ENCODE data around the gene NTSR1.
A peak's percentile ranks its signal among the peaks of the same experiment; 100 is the strongest.

Gene NTSR1

GRCh38 chr20:62668441-62669027, 40.1 kb upstream of the NTSR1 start:
- peak; percentile 56 for ATAC-seq (ENCODE audit: low read depth)
- no peak for DNase-seq (ENCODE audit: low spot score)
- Histone ChIP-seq H3K36me3 (ENCODE audit: low read depth) (no peaks in the 10 kb centered on the region), H3K27me3 (ENCODE audit: insufficient read depth, poor library complexity, severe bottlenecking) (no peaks in the 10 kb centered on the region), H3K4me1 (ENCODE audit: insufficient read depth, poor library complexity, severe bottlenecking) (peaks cover 12% of the 10 kb centered on the region), H3K9me3 (ENCODE audit: severe bottlenecking) (no peaks in the 10 kb centered on the region), H3K4me3 (ENCODE audit: severe bottlenecking) (no peak overlapping the region), H3K27ac (ENCODE audit: poor library complexity, severe bottlenecking) (no peak overlapping the region)
- TF ChIP-seq, protein P1, sequence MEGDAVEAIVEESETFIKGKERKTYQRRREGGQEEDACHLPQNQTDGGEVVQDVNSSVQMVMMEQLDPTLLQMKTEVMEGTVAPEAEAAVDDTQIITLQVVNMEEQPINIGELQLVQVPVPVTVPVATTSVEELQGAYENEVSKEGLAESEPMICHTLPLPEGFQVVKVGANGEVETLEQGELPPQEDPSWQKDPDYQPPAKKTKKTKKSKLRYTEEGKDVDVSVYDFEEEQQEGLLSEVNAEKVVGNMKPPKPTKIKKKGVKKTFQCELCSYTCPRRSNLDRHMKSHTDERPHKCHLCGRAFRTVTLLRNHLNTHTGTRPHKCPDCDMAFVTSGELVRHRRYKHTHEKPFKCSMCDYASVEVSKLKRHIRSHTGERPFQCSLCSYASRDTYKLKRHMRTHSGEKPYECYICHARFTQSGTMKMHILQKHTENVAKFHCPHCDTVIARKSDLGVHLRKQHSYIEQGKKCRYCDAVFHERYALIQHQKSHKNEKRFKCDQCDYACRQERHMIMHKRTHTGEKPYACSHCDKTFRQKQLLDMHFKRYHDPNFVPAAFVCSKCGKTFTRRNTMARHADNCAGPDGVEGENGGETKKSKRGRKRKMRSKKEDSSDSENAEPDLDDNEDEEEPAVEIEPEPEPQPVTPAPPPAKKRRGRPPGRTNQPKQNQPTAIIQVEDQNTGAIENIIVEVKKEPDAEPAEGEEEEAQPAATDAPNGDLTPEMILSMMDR (IDR thresholded peaks at IDR 0.05; ENCODE audit: poor library complexity, severe bottlenecking), result peak; percentile 99

GRCh38 chr20:62669249-62669648, 39.4 kb upstream of the NTSR1 start:
- ATAC-seq (ENCODE audit: low read depth) (no peak), DNase-seq (ENCODE audit: low spot score) (no peak)
- Histone ChIP-seq H3K27ac (ENCODE audit: poor library complexity, severe bottlenecking) (no peak overlapping the region), H3K4me3 (ENCODE audit: severe bottlenecking) (no peak overlapping the region), H3K36me3 (ENCODE audit: low read depth) (no peaks in the 10 kb centered on the region), H3K9me3 (ENCODE audit: severe bottlenecking) (no peaks in the 10 kb centered on the region), H3K4me1 (ENCODE audit: insufficient read depth, poor library complexity, severe bottlenecking) (peaks cover 12% of the 10 kb centered on the region), H3K27me3 (ENCODE audit: insufficient read depth, poor library complexity, severe bottlenecking) (no peaks in the 10 kb centered on the region)
- TF ChIP-seq, protein P1 (IDR thresholded peaks at IDR 0.05; ENCODE audit: poor library complexity, severe bottlenecking), result no peak

GRCh38 chr20:62670156-62670555, 38.5 kb upstream of the NTSR1 start:
- DNase-seq (ENCODE audit: low spot score), result no peak
- H3K36me3 ChIP-seq (ENCODE audit: low read depth), result no peaks in the 10 kb centered on the region

DNA sequence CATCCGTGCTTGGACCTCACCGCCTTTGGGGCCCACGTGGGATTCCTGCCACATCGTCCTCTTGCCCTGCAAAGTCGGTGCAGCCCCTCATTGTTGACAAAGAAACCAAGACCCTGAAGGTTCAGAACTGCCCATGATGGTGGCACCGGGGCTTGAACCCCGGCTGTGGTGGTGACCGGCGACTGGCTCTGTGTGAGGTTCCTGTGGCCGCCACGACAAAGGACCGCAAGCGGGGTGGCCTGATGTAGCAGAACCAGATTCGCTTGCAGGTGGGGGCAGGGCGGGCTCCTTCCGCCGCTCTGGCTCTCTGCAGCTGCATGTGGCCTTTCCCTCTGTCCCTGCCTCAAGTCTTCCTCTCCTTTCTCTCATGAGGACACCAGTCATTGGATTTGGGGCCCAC, 37.6 kb upstream of the NTSR1 start:
- H3K9me3 ChIP-seq (ENCODE audit: severe bottlenecking), result no peaks in the 10 kb centered on the region
- peaks cover 12% of the 10 kb centered on the region for H3K4me1 ChIP-seq (ENCODE audit: insufficient read depth, poor library complexity, severe bottlenecking)
- H3K27ac ChIP-seq (ENCODE audit: poor library complexity, severe bottlenecking), result no peak overlapping the region
- H3K27me3 ChIP-seq (ENCODE audit: insufficient read depth, poor library complexity, severe bottlenecking), result no peaks in the 10 kb centered on the region
- no peak for DNase-seq (ENCODE audit: low spot score)
- H3K4me3 ChIP-seq (ENCODE audit: severe bottlenecking), result no peak overlapping the region
- TF ChIP-seq, protein P1 (IDR thresholded peaks at IDR 0.05; ENCODE audit: poor library complexity, severe bottlenecking), result no peak
- H3K36me3 ChIP-seq (ENCODE audit: low read depth), result no peaks in the 10 kb centered on the region
- no peak for ATAC-seq (ENCODE audit: low read depth)

More at GRCh38 chr20:62670156-62670555, 38.5 kb upstream of the NTSR1 start:
- TF ChIP-seq, protein P1 (IDR thresholded peaks at IDR 0.05; ENCODE audit: poor library complexity, severe bottlenecking), result no peak
- no peak for ATAC-seq (ENCODE audit: low read depth)
- H3K9me3 ChIP-seq (ENCODE audit: severe bottlenecking), result no peaks in the 10 kb centered on the region
- peaks cover 12% of the 10 kb centered on the region for H3K4me1 ChIP-seq (ENCODE audit: insufficient read depth, poor library complexity, severe bottlenecking)
- H3K27ac ChIP-seq (ENCODE audit: poor library complexity, severe bottlenecking), result no peak overlapping the region
- H3K4me3 ChIP-seq (ENCODE audit: severe bottlenecking), result no peak overlapping the region
- no peaks in the 10 kb centered on the region for H3K27me3 ChIP-seq (ENCODE audit: insufficient read depth, poor library complexity, severe bottlenecking)

- TF ChIP-seq, protein P1 (IDR thresholded peaks at IDR 0.05; ENCODE audit: poor library complexity, severe bottlenecking), result no peak
- no peak overlapping the region for H3K4me3 ChIP-seq (ENCODE audit: severe bottlenecking)
- H3K36me3 ChIP-seq (ENCODE audit: low read depth), result no peaks in the 10 kb centered on the region
- peaks cover 7% of the 10 kb centered on the region for H3K4me1 ChIP-seq (ENCODE audit: insufficient read depth, poor library complexity, severe bottlenecking)
- ATAC-seq (ENCODE audit: low read depth), result no peak
- no peak for DNase-seq (ENCODE audit: low spot score)
- no peak overlapping the region for H3K27ac ChIP-seq (ENCODE audit: poor library complexity, severe bottlenecking)
- H3K27me3 ChIP-seq (ENCODE audit: insufficient read depth, poor library complexity, severe bottlenecking), result no peaks in the 10 kb centered on the region
- H3K9me3 ChIP-seq (ENCODE audit: severe bottlenecking), result no peaks in the 10 kb centered on the region
These were observed 36.9 kb upstream of the NTSR1 start for GRCh38 chr20:62671765-62672164.

Data from RWPE2 (cell line).